GM21528 (cell line): Measurements from ENCODE around the gene FOXO3B.
"Not testable (repeated sequence)": the region's sequence is repeated elsewhere in the genome, so short reads cannot be mapped to it uniquely, and the experiment has no call there.

ENCODE experiments used
- ATAC-seq: cut with Tn5 transposase; IDR thresholded peaks from one replicate; pipeline ENCODE4 v1.9.1; 2021; ENCODE audit warnings: mild to moderate bottlenecking, moderate library complexity; ENCODE audit not compliant: unreplicated experiment, low FRiP score

The FOXO3B gene

GRCh38 chr17:18661924-18662624, 20.0 kb downstream of the FOXO3B start:
- not testable (repeated sequence) for ATAC-seq

DNA sequence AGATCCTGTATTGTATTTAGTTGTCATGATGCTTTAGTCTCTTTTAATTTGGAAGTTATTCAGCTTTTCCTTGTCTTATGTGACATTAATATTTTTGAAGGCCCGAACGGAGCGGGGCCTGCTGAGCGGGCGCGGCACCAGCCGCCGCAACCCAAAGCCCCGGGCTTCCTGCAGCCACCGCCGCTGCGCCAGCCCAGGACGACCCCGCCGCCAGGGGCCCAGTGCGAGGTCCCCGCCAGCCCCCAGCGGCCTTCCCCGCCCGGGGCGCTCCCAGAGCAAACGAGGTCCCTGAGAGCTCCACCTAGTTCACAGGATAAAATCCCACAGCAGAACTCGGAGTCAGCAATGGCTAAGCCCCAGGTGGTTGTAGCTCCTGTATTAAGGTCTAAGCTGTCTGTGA, 32.0 kb downstream of the FOXO3B start:
- ATAC-seq = not testable (repeated sequence)

GRCh38 chr17:18644291-18644690, 37.8 kb downstream of the FOXO3B start, which contains the start of gene TBC1D28:
Gene TBC1D28, minus strand, starts transcription at chr17:18644391. Its CDS starts 3,039 bp downstream, at chr17:18641352.
- ATAC-seq = not testable (repeated sequence)

- ATAC-seq = not testable (repeated sequence)
Measured at GRCh38 chr17:18643124-18643523, 39.0 kb downstream of the FOXO3B start.

DNA sequence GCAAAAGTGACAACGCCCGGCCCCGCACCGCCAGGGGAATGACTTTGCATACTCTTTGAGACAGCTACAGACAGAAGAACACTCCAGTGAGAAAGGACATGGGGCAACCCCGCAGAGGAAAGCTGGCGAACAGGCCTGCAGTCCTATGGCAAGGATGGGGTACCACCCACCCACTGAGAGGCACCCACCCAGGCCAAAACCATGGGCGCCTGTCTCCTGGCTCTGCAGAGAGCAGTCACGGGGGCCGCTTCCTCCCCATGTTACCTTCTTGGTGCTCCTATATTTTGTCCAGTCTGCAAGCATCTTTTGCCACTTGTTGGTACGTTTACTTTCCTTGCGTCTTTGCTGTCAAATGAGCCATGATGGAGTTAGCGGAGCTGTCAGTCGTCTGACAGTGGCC, 43.8 kb downstream of the FOXO3B start:
- not testable (repeated sequence) for ATAC-seq

DNA sequence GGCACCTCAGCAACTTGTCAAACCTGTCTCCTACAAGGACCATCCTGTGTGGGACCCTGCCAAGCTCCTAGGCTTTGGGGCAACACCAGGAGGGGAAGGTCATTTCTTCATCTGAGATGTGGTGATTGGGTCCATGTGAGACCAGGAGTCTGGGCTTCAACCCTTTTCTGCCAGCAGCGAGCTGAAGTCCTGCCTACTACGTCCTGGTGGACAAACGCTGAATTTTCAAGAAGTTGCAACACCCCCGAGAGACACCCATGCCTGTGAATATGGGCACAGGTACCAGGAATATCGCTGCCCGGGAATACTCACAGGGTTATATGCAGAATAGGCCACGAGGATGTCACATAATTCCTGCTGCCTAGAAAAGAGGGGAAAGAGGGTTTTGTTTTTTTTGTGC, 45.9 kb downstream of the FOXO3B start:
- not testable (repeated sequence) for ATAC-seq

GRCh38 chr17:18635773-18636172, 46.3 kb downstream of the FOXO3B start:
- ATAC-seq = not testable (repeated sequence)

- not testable (repeated sequence) for ATAC-seq
Measured at GRCh38 chr17:18634550-18635263, 47.4 kb downstream of the FOXO3B start.
